HT-29 (cell line): ENCODE data around the gene ANKRD65. TPM values are rescaled to one million over a fixed set of nuclear protein-coding genes. Genes with fewer than 3 reads are reported as not detected.
"Not testable (repeated sequence)": the region's sequence is repeated elsewhere in the genome, so short reads cannot be mapped to it uniquely, and the experiment has no call there.

ENCODE experiments used
- DNase-seq: peaks from one replicate; pipeline ENCODE4 v3.0.0-alpha.2; 2015; ENCODE audit warnings: low spot score
- total RNA-seq: library from RNA; depleted of rRNA; stranded (reverse); fragments of >200 nt; shearing (Covaris generic); gene quantifications from 2 replicates; pipeline ENCODE4 v1.2.3, GENCODE V29; 2014

Gene ANKRD65
- total RNA-seq, 1 experiment from 2014 or later = 1.4 TPM

GRCh38 chr1:1417825-1418463 is 3.1 kb downstream of the ANKRD65 start:
- DNase-seq = not testable (repeated sequence)

- peak; percentile 25 for DNase-seq
These were observed 3.7 kb downstream of the ANKRD65 start for GRCh38 chr1:1417396-1417795.

- DNase-seq = no peak
These were observed 5.3 kb downstream of the ANKRD65 start for GRCh38 chr1:1415751-1416150.

GRCh38 chr1:1412311-1412902 is 8.7 kb downstream of the ANKRD65 start:
- DNase-seq = not testable (repeated sequence)

GRCh38 chr1:1411626-1412025 is 9.4 kb downstream of the ANKRD65 start:
- no peak for DNase-seq

GRCh38 chr1:1410238-1410637 is 10.8 kb downstream of the ANKRD65 start:
- DNase-seq = not testable (repeated sequence)

GRCh38 chr1:1407636-1408318 is 13.3 kb downstream of the ANKRD65 start:
- peak; percentile 53 for DNase-seq

- DNase-seq = peak; percentile 93
These were observed 14.0 kb downstream of the ANKRD65 start, which contains the start of gene MRPL20 for GRCh38 chr1:1406821-1407635. Gene MRPL20, minus strand, starts transcription at chr1:1407293. Its CDS starts 76 bp downstream, at chr1:1407217.

- DNase-seq = no peak
These were observed 14.8 kb downstream of the ANKRD65 start for GRCh38 chr1:1406101-1406820.

GRCh38 chr1:1403653-1404052 is 17.4 kb downstream of the ANKRD65 start:
- DNase-seq = no peak

GRCh38 chr1:1402901-1403392 is 18.1 kb downstream of the ANKRD65 start:
- not testable (repeated sequence) for DNase-seq

- DNase-seq = peak; percentile 74
These were observed 18.8 kb downstream of the ANKRD65 start for GRCh38 chr1:1402072-1402900.

- no peak for DNase-seq
These were observed 19.5 kb downstream of the ANKRD65 start for GRCh38 chr1:1401457-1402010.

- no peak for DNase-seq
These were observed 20.3 kb downstream of the ANKRD65 start for GRCh38 chr1:1400576-1401456.

GRCh38 chr1:1399872-1400575 is 21.1 kb downstream of the ANKRD65 start:
- peak; percentile 35 for DNase-seq

- DNase-seq = peak; percentile 97
These were observed 21.7 kb downstream of the ANKRD65 start, which contains the start of gene CCNL2 for GRCh38 chr1:1399187-1399871. Gene CCNL2, minus strand, starts transcription at chr1:1399335. Its CDS starts 29 bp downstream, at chr1:1399306.

- no peak for DNase-seq
These were observed 22.3 kb downstream of the ANKRD65 start for GRCh38 chr1:1398677-1399186.
